Naive thymus-derived CD4-positive, alpha-beta T cell (primary cell): ENCODE data around the gene NDOR1. TPM values are rescaled to one million over a fixed set of nuclear protein-coding genes. Genes with fewer than 3 reads are reported as not detected.
A peak's percentile ranks its signal among the peaks of the same experiment; 100 is the strongest.

Experiments used
- ATAC-seq: fragments of 150-1000 bp; cut with Tn5 transposase; 2 replicates; pipeline ENCODE4 v1.10.0; 2021; ENCODE audit warnings: mild to moderate bottlenecking, moderate library complexity
- CTCF ChIA-PET: fragments of 350-600 bp; sonication (Branson Sonifier 250); formaldehyde crosslinking; loops from one replicate; lab custom pipeline; 2021; ENCODE audit warnings: antibody characterized with exemption; lab: Charles Lee
- POLR2A ChIA-PET: fragments of 350-600 bp; sonication (Branson Sonifier 250); formaldehyde crosslinking; loops from one replicate; lab custom pipeline; 2021; ENCODE audit warnings: antibody characterized with exemption, inconsistent platforms; lab: Charles Lee
- DNase-seq, 9 donors: peaks; one replicate each; pipeline versions ENCODE4 v3.0.0 to v3.0.0-alpha.2; 2020 to 2022; ENCODE audit warnings: mixed read lengths in 1 of 9
- H3K27ac ChIP-seq: one replicate; pipeline ENCODE4 v1.7.0; 2013; ENCODE audit warnings: mild to moderate bottlenecking, low read depth, low read length, moderate library complexity
- H3K27me3 ChIP-seq, 2 donors: one replicate each; pipeline ENCODE4 v1.7.0; 2013; ENCODE audit warnings: low read length in 2 of 2, mild to moderate bottlenecking in 2 of 2, moderate library complexity in 2 of 2; ENCODE audit not compliant: control insufficient read depth in 2 of 2, insufficient read depth in 2 of 2
- H3K36me3 ChIP-seq, 3 experiments: 1 replicate in 2 of 3; 2 replicates in 1 of 3; pipeline ENCODE4 v1.7.0; 2013; ENCODE audit warnings: low read length in 3 of 3, mild to moderate bottlenecking in 3 of 3, moderate library complexity in 1 of 3; ENCODE audit not compliant: insufficient read depth in 3 of 3, control insufficient read depth in 2 of 3
- H3K4me1 ChIP-seq, 2 donors: one replicate each; pipeline ENCODE4 v1.7.0; 2013; ENCODE audit warnings: low read length in 2 of 2, mild to moderate bottlenecking in 2 of 2, moderate library complexity in 1 of 2; ENCODE audit not compliant: control insufficient read depth in 2 of 2, insufficient read depth in 2 of 2
- H3K4me3 ChIP-seq: 2 replicates; pipeline ENCODE4 v1.7.0; 2013; ENCODE audit warnings: mild to moderate bottlenecking, low read length
- H3K9me3 ChIP-seq, 3 experiments: 1 replicate in 2 of 3; 2 replicates in 1 of 3; pipeline ENCODE4 v1.7.0; 2013; ENCODE audit warnings: low read length in 3 of 3; ENCODE audit not compliant: control insufficient read depth in 2 of 3
- H3K27ac Mint-ChIP-seq, 9 donors: one replicate each; pipeline ENCODE4 v1.8.0; 2020 to 2022; ENCODE audit warnings: mixed read lengths in 9 of 9, mild to moderate bottlenecking in 8 of 9, moderate library complexity in 5 of 9, inconsistent platforms in 2 of 9
- H3K27me3 Mint-ChIP-seq, 5 donors: one replicate each; pipeline ENCODE4 v1.8.0; 2021 to 2022; ENCODE audit warnings: mixed read lengths in 5 of 5, mild to moderate bottlenecking in 1 of 5
- H3K36me3 Mint-ChIP-seq, 5 donors: one replicate each; pipeline ENCODE4 v1.8.0; 2020 to 2022; ENCODE audit warnings: mixed read lengths in 5 of 5, mild to moderate bottlenecking in 3 of 5, inconsistent platforms in 1 of 5
- H3K4me1 Mint-ChIP-seq, 7 donors: one replicate each; pipeline ENCODE4 v1.8.0; 2020 to 2022; ENCODE audit warnings: mixed read lengths in 7 of 7, mild to moderate bottlenecking in 3 of 7, inconsistent platforms in 1 of 7
- H3K4me3 Mint-ChIP-seq, 10 donors: one replicate each; pipeline ENCODE4 v1.8.0; 2020 to 2022; ENCODE audit warnings: mild to moderate bottlenecking in 10 of 10, mixed read lengths in 10 of 10, moderate library complexity in 6 of 10, inconsistent platforms in 2 of 10
- H3K9me3 Mint-ChIP-seq, 11 donors: one replicate each; pipeline ENCODE4 v1.8.0; 2020 to 2022; ENCODE audit warnings: mixed read lengths in 11 of 11, mild to moderate bottlenecking in 4 of 11, inconsistent platforms in 1 of 11, moderate library complexity in 1 of 11
- intact Hi-C, 2 donors: fragments of 100-400 bp; cut with micrococcal nuclease; formaldehyde crosslinking; loops; one replicate each; pipeline ENCODE4 v1.15.1; 2023
- polyA plus RNA-seq, 2 donors: library from polyadenylated mRNA; unstranded; fragments of 300-500 nt; fragmentation: Illumina TruSeq; gene quantifications; one replicate each; pipeline ENCODE4 v1.2.3, GENCODE V29; 2021
- total RNA-seq, 6 experiments: library from RNA in 5 of 6; stranded (reverse) in 5 of 6; gene quantifications; 1 replicate in 5 of 6; 2 replicates in 1 of 6; pipeline ENCODE4 v1.2.3 and lab custom pipeline; 2021 to 2026

The NDOR1 gene
- total and polyA plus RNA-seq, 7 experiments from 2014 or later = 4.5 to 42.0 (median 33.0) TPM

DNA sequence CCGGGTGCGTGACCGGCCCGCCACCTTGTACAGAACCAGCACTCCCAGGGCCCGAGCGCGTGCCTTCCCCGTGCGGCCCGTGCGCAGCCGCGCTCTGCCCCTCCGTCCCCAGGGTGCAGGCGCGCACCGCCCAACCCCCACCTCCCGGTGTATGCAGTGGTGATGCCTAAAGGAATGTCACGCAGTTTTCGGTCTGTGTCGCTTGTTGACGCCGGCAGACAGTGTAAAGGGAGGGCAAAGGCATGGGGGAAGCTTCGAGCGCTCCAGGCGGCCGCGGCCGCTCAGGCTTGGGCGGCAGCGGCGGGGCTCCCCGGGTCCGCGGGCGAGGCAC, 37.0 kb upstream of the NDOR1 start:
- Histone ChIP-seq H3K9me3 (no peaks in the 10 kb centered on the region), H3K27me3 (peaks cover 11 to 19% of the 10 kb centered on the region in 2 donors), H3K27ac (no peak overlapping the region), H3K36me3 (no peaks in the 10 kb centered on the region), H3K4me1 (no peaks in the 10 kb centered on the region), H3K4me3 (no peak overlapping the region)
- H3K9me3 Mint-ChIP-seq = no peaks in the 10 kb centered on the region
- H3K4me3 Mint-ChIP-seq = peak overlapping the region in 8 of 10 donors; percentile 32 to 75 (median 58)
- H3K27me3 Mint-ChIP-seq = peaks cover 5 to 48% (median 23%) of the 10 kb centered on the region in 5 donors
- H3K36me3 Mint-ChIP-seq = no peaks in the 10 kb centered on the region
- CTCF ChIA-PET = no interaction called here
- intact Hi-C loops = loop anchor here in 1 of 2 donors (5.0 kb wide), 1 partner anchor 321 kb away; the partner anchor contains the start of gene PHPT1
- no peak overlapping the region for H3K27ac Mint-ChIP-seq
- peaks cover 0 to 9% (median 4%) of the 10 kb centered on the region in 7 donors for H3K4me1 Mint-ChIP-seq
- ATAC-seq = peak; percentile 11
- POLR2A ChIA-PET = interaction anchor here (1.0 kb wide), 1 partner anchor 30 kb away, joined by 3 read pairs; the partner anchor contains the start of gene GRIN1
- peak in 1 of 9 donors; percentile 42 for DNase-seq

DNA sequence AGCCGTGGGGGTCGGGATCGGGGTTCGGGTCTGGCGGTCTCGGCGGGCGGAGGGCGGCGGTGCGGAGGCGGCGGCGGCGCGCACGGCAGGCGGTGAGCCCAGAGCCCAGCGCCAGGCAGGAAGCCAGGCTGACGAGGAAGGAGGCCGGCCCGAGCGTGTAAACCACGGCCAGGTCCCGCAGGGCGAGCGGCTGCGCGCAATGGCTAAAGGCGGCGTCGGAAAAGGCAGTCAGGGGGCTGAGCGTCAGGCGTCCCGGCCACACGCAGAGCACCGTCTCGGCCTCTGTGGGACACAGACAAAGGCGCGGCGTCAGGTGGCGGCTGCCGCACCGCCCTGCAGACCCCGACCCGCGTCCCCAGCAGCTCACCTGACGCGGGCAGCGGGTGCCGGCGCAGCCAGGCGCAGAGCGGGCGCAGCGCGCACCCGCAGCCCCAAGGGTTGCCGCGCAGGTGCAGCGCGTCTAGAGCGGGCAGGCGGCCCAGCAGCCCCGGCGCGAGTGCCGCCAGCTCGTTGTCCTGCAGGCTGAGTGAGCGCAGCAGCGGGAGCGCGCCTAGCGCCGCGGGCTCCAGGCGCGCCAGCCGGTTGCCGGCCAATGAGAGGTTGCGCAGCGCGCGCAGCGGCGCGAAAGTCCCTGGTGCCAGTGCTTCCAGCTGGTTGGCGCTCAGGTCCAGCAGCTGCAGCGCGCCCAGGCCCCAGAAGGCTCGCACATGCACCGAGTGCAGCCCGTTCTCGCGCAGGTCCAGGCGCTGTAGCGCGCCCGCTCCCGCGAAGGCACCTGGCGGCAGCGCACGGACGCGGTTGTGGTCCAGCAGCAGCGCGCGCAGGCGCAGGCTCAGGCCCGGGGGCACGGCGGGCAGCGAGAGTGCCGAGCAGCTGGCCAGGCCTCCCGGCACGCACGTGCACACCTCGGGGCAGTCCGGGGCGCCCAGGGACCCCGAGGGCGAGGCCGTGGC, 36.3 kb upstream of the NDOR1 start:
- peaks cover 0 to 11% (median 4%) of the 10 kb centered on the region in 7 donors for H3K4me1 Mint-ChIP-seq
- Histone ChIP-seq H3K4me3 (no peak overlapping the region), H3K4me1 (no peaks in the 10 kb centered on the region), H3K27ac (no peak overlapping the region), H3K27me3 (peaks cover 11 to 15% of the 10 kb centered on the region in 2 donors), H3K9me3 (no peaks in the 10 kb centered on the region), H3K36me3 (no peaks in the 10 kb centered on the region)
- H3K4me3 Mint-ChIP-seq = peak overlapping the region in 8 of 10 donors; percentile 58 to 75 (median 65)
- ChIA-PET POLR2A (interaction anchor here (1.0 kb wide), 1 partner anchor 31 kb away, joined by 3 read pairs; the partner anchor contains the start of gene GRIN1), CTCF (no interaction called here)
- no peaks in the 10 kb centered on the region for H3K9me3 Mint-ChIP-seq
- ATAC-seq (peak; percentile 16), DNase-seq (peak in 3 of 9 donors; percentile 19 to 40 (median 21))
- H3K36me3 Mint-ChIP-seq = no peaks in the 10 kb centered on the region
- H3K27ac Mint-ChIP-seq = no peak overlapping the region
- intact Hi-C loops = loop anchor here in 1 of 2 donors (5.0 kb wide), 1 partner anchor 322 kb away; the partner anchor contains the start of gene PHPT1
- H3K27me3 Mint-ChIP-seq = peaks cover 4 to 48% (median 23%) of the 10 kb centered on the region in 5 donors

DNA sequence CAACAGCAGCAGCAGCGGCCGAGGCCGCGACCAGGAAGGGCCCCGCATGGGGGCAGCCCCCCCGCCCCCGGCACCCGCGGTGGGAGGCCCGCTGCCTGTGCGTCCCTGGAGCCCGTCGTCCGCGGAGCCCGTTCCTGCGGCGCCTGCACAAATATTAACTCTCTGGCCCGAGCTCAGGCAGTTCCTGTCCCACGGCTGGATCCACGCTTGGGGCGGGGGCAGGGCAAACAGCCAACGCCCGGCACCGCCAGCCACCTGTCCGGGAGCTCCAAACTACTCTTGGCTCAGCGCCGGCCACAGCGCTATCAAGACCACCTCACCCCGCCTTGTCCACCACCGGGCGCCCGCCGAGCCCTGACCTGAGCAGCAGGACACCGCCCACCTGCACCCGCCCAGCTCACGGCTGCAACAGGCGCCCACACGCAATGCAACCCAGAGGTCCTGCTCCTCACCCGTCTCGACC, 35.6 kb upstream of the NDOR1 start, which contains the start of gene LRRC26:
TSS of gene LRRC26 (minus strand) at position 156 of the 463 bp plus-strand sequence. CDS start at position 48, 108 bp downstream.
- ATAC-seq (no peak), DNase-seq (no peak)
- no peaks in the 10 kb centered on the region for H3K36me3 Mint-ChIP-seq
- intact Hi-C loops = loop anchor here in 1 of 2 donors (5.0 kb wide), 1 partner anchor 323 kb away; the partner anchor contains the start of gene PHPT1
- ChIA-PET POLR2A (no interaction called here), CTCF (no interaction called here)
- no peaks in the 10 kb centered on the region for H3K36me3 ChIP-seq
- H3K4me3 ChIP-seq = no peak within 1 kb of the TSS
- H3K27me3 ChIP-seq = peaks cover 11 to 14% of the 10 kb centered on the region in 2 donors
- peak within 1 kb of the TSS in 8 of 10 donors; percentile 58 to 75 (median 64) for H3K4me3 Mint-ChIP-seq
- H3K9me3 Mint-ChIP-seq = no peaks in the 10 kb centered on the region
- no peaks in the 10 kb centered on the region for H3K9me3 ChIP-seq
- H3K4me1 ChIP-seq = no peaks in the 10 kb centered on the region
- H3K4me1 Mint-ChIP-seq = peaks cover 0 to 12% (median 4%) of the 10 kb centered on the region in 7 donors
- H3K27me3 Mint-ChIP-seq = peaks cover 4 to 48% (median 17%) of the 10 kb centered on the region in 5 donors
- no peak within 1 kb of the TSS for H3K27ac ChIP-seq
- no peak within 1 kb of the TSS for H3K27ac Mint-ChIP-seq

DNA sequence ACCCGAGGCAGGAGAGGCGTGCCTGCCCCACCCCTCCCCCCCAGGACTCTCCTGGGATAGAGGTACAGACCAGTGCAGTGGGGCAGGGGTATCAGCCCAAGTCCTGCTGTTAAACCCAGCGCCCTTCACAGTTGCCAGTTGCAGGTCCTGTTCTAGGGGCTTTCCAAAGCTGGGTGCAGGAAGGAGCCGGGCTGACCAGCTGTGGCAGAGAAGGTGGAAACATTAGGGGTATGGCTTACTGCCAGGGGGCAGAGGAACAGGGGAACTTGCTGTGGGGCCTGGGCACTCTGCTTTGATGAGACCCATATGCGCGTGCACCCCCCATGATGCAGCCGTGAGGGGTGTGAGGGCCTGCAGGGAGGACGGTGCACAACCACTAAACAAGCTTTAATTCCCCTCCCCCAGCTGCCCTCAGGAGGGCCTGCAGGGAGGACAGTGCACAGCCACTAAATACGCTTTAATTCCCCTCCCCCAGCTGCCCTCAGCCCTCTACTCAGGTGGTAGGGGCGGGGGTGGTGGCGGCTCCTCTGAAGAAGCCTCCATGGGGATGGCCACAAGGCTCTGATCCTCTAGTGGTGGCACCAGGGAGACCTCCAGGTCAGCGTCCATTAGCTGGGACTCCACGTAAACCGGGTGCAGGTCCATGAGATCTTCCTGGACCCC, 34.9 kb upstream of the NDOR1 start:
- H3K9me3 ChIP-seq = no peaks in the 10 kb centered on the region
- no peak overlapping the region for H3K27ac ChIP-seq
- Mint-ChIP-seq H3K27ac (no peak overlapping the region), H3K4me1 (peaks cover 0 to 14% (median 4%) of the 10 kb centered on the region in 7 donors), H3K27me3 (peaks cover 4 to 44% (median 16%) of the 10 kb centered on the region in 5 donors), H3K9me3 (no peaks in the 10 kb centered on the region), H3K36me3 (no peaks in the 10 kb centered on the region), H3K4me3 (no peak overlapping the region)
- H3K4me1 ChIP-seq = no peaks in the 10 kb centered on the region
- no peak for ATAC-seq
- peaks cover 9 to 11% of the 10 kb centered on the region in 2 donors for H3K27me3 ChIP-seq
- CTCF ChIA-PET = no interaction called here
- DNase-seq = no peak
- H3K36me3 ChIP-seq = no peaks in the 10 kb centered on the region
- intact Hi-C loops = no loop called here
- H3K4me3 ChIP-seq = no peak overlapping the region
- POLR2A ChIA-PET = no interaction called here

DNA sequence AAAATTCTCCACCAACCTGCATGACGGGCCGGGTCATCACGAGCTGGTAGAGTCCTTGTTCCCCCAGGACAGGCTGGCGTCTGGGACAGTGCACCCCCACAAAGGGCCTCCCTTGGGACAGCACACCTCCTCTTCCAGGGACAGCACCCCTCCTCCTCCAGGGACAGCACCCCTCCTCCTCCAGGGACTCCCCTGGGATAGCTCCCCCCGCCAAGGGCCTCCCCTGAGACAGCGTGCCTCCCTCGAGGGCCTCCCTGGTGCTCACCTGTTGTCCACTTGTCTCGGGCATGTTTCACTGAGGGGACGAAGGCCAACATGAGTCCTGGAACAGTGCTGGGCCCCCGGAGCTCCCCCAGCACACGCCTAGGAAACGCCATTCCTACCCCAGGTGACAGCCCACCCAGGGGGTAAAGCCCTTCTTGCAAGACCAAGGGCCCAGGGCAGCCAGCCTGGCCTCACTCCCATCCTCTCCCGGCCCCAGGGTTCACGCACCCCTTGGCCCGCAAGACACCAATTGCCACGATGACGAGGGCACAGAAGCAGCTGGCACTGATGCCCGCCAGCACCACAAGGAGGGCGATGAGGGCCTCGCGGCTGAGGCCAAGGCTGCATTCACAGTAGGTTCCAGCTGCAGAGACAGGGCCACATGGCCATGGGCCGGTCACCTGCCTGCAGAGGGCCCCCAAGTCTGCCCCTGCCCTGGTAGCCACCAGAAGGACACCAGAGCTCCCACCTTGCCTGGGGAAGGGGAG, 34.2 kb upstream of the NDOR1 start:
- Mint-ChIP-seq H3K27ac (no peak overlapping the region), H3K4me1 (peaks cover 0 to 14% (median 5%) of the 10 kb centered on the region in 7 donors), H3K9me3 (no peaks in the 10 kb centered on the region), H3K36me3 (no peaks in the 10 kb centered on the region), H3K4me3 (no peak overlapping the region), H3K27me3 (peaks cover 4 to 42% (median 16%) of the 10 kb centered on the region in 5 donors)
- ATAC-seq = no peak
- ChIA-PET CTCF (no interaction called here), POLR2A (no interaction called here)
- Histone ChIP-seq H3K36me3 (no peaks in the 10 kb centered on the region), H3K27me3 (peaks cover 5 to 9% of the 10 kb centered on the region in 2 donors), H3K4me3 (no peak overlapping the region), H3K9me3 (no peaks in the 10 kb centered on the region), H3K27ac (no peak overlapping the region), H3K4me1 (no peaks in the 10 kb centered on the region)
- intact Hi-C loops = no loop called here
- no peak for DNase-seq
